Osteocyte (in vitro differentiated cells): ENCODE data around the gene SESN2. TPM values are rescaled to one million over a fixed set of nuclear protein-coding genes. Genes with fewer than 3 reads are reported as not detected.

Source experiments
- DNase-seq: peaks from one replicate; pipeline ENCODE4 v3.0.0; 2021; ENCODE audit warnings: mixed read lengths; ENCODE audit not compliant: unreplicated experiment; ENCODE audit errors: extremely low spot score
- H3K27ac Mint-ChIP-seq: one replicate; pipeline ENCODE4 v1.8.0; 2021; ENCODE audit warnings: mild to moderate bottlenecking, mixed read lengths; ENCODE audit not compliant: unreplicated experiment
- H3K27me3 Mint-ChIP-seq: one replicate; pipeline ENCODE4 v1.8.0; 2021; ENCODE audit warnings: mixed read lengths; ENCODE audit not compliant: unreplicated experiment
- H3K36me3 Mint-ChIP-seq: one replicate; pipeline ENCODE4 v1.8.0; 2021; ENCODE audit warnings: mixed read lengths; ENCODE audit not compliant: unreplicated experiment
- H3K4me1 Mint-ChIP-seq: one replicate; pipeline ENCODE4 v1.8.0; 2021; ENCODE audit warnings: mixed read lengths; ENCODE audit not compliant: unreplicated experiment
- H3K4me3 Mint-ChIP-seq: one replicate; pipeline ENCODE4 v1.8.0; 2021; ENCODE audit warnings: mild to moderate bottlenecking, moderate library complexity, mixed read lengths; ENCODE audit not compliant: unreplicated experiment
- H3K9me3 Mint-ChIP-seq: one replicate; pipeline ENCODE4 v1.8.0; 2021; ENCODE audit warnings: mixed read lengths; ENCODE audit not compliant: unreplicated experiment
- total RNA-seq: library from RNA; stranded (reverse); gene quantifications from 2 replicates; pipeline ENCODE4 v1.2.1, GENCODE V29; 2021
- TF ChIP-seq, protein P1 (sequence below): fragments of 200-600 bp; sonication (generic); IDR thresholded peaks from 2 replicates; pipeline ENCODE4 v1.5.0; 2021; ENCODE audit warnings: antibody characterized with exemption, mild to moderate bottlenecking, moderate library complexity

Gene SESN2
- total RNA-seq, 1 donor from 2014 or later = 32.1 TPM

DNA sequence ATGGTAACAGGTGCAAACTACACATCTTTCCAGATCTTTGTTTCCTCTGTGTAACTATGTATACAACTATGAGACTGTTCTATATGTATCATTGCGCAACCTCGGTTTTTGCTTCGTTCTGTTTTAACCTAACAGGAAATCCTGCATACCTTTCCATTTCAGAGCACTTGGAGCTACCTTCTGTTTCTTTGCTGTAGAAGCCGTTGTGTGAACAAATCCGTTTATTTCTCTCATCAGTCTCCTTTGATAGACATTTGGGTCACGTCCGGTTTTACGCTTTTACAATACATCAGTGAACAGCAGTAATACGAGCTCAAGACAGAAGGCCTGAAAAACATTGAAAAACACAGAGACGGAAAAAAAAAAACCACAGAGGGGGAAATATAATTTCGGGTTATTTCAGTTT is 12.9 kb upstream of the SESN2 start:
- H3K9me3 Mint-ChIP-seq = no peaks in the 10 kb centered on the region
- no peak for DNase-seq
- peak overlapping the region; percentile 99 for H3K27ac Mint-ChIP-seq
- H3K36me3 Mint-ChIP-seq = no peaks in the 10 kb centered on the region
- H3K4me3 Mint-ChIP-seq = peak overlapping the region; percentile 94
- H3K4me1 Mint-ChIP-seq = peaks cover 28% of the 10 kb centered on the region
- TF ChIP-seq, protein P1, sequence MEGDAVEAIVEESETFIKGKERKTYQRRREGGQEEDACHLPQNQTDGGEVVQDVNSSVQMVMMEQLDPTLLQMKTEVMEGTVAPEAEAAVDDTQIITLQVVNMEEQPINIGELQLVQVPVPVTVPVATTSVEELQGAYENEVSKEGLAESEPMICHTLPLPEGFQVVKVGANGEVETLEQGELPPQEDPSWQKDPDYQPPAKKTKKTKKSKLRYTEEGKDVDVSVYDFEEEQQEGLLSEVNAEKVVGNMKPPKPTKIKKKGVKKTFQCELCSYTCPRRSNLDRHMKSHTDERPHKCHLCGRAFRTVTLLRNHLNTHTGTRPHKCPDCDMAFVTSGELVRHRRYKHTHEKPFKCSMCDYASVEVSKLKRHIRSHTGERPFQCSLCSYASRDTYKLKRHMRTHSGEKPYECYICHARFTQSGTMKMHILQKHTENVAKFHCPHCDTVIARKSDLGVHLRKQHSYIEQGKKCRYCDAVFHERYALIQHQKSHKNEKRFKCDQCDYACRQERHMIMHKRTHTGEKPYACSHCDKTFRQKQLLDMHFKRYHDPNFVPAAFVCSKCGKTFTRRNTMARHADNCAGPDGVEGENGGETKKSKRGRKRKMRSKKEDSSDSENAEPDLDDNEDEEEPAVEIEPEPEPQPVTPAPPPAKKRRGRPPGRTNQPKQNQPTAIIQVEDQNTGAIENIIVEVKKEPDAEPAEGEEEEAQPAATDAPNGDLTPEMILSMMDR = no peak
- H3K27me3 Mint-ChIP-seq = no peaks in the 10 kb centered on the region

DNA sequence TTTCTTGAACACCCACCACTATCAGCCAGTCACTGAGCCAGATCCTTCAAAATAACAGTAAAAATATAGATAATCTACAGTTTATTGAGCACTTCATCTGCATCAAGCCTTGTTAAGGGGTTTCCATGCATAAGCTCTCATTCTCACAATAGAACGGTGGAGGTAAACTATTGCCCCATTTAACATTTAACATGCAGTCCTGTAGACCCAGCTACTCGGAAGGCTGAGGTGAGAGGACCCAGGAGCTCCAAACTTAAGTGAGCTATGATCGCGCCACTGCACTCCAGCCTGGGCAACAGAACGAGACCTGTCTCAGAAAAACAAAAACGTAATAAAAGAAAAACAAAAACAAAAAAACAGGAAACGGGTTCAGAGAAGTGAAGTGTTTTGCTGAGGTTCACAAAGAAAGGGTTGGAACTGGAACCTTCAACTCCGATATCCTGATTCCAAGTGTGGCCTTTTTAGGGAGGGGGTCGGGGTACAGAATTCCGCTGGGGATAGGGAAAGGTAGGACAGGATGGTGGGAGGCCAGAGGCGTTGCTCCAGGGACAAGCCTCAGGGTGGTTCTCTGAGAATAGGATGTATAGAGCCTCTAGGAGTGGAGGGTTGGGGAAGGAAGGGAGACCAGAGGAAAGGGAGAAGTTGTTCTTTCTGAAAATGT is 11.6 kb upstream of the SESN2 start:
- DNase-seq = no peak
- peaks cover 28% of the 10 kb centered on the region for H3K4me1 Mint-ChIP-seq
- H3K36me3 Mint-ChIP-seq = no peaks in the 10 kb centered on the region
- peak overlapping the region; percentile 78 for H3K27ac Mint-ChIP-seq
- no peaks in the 10 kb centered on the region for H3K9me3 Mint-ChIP-seq
- H3K27me3 Mint-ChIP-seq = no peaks in the 10 kb centered on the region
- H3K4me3 Mint-ChIP-seq = peak overlapping the region; percentile 62
- TF ChIP-seq, protein P1 = no peak

DNA sequence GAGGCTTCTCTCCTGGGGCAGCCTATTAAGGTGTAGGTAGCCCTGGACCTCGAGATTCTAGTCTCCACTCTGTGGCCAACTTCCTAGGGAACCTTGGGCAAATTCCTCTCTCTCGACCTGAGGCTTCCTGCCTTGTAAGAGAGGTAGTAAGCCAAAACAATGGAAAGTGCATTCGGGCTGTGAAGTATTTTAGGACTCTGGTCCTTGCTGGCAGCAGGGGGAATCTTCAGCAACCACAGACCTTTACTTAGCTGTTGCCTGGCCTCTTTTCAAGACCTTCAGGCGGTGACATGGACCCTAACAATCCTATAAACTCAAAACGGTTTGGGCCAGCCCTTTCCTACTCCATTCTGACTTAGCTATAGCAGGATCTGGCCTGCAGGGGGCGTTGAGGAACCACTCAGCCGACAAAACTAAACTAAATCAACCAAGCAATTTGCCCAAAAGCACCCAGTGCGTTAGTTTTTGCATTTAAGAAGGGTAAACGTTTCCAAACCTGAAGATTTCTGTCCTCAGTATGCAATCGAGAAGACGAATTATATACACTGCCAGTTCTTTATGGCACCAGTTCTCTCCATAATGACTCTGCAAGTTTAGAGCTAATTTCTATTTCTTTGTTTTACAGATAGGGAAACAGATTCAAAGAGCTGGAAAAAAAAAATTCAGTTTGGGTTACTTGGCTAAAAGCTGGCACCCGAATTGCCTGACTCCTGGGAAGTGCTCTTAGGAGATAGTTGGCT is 10.9 kb upstream of the SESN2 start:
- Mint-ChIP-seq H3K4me3 (peak overlapping the region; percentile 54), H3K9me3 (no peaks in the 10 kb centered on the region), H3K4me1 (peaks cover 28% of the 10 kb centered on the region), H3K27me3 (no peaks in the 10 kb centered on the region), H3K27ac (peak overlapping the region; percentile 78), H3K36me3 (no peaks in the 10 kb centered on the region)
- TF ChIP-seq, protein P1 = peak; percentile 95
- DNase-seq = peak; percentile 90

DNA sequence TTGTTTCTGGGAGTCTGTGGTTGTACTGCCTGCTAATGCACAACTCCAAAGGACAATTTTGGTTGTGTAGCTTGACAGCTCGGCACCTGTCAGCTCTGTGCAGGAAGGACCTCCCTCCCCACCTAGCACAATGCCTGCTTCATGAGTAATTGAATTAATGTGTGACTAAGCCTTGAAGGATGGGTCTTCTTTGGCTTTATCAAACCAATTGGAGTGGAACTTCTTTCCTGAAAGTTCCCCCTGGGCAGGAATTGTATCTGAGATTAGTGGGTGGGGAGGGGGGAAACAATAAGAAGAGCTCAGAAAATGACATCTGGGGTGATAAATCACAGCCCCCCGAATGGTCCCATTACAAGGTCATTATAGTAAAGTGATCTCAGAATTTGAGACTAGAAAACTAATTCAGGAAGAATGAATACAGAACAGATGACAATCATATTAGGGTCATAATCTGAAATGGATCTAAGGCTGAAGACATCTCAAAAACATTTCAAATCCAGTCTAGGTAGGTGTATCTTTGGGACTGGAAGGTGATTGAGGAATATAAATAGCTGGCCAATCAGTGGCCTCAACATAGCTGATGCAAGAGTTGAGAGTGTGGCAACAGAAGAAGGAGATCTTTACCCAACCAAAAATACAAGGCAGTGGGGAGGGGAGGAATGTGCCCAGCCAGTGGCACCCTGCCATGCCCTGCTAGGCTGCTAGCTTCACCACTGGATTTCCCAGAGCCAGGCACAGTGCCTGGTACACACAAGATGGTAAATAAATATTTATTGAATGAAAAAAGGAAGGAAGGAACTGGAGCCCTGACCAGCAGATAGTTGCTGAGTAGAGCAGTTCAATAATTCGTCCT is 10.1 kb upstream of the SESN2 start:
- no peaks in the 10 kb centered on the region for H3K36me3 Mint-ChIP-seq
- H3K9me3 Mint-ChIP-seq = no peaks in the 10 kb centered on the region
- TF ChIP-seq, protein P1 = no peak
- no peak for DNase-seq
- H3K27ac Mint-ChIP-seq = peak overlapping the region; percentile 78
- no peaks in the 10 kb centered on the region for H3K27me3 Mint-ChIP-seq
- H3K4me3 Mint-ChIP-seq = peak overlapping the region; percentile 54
- H3K4me1 Mint-ChIP-seq = peaks cover 28% of the 10 kb centered on the region
